ENCODE data around the gene TMEM273. TPM values are rescaled to one million over a fixed set of nuclear protein-coding genes. Genes with fewer than 3 reads are reported as not detected.

Gene TMEM273
- total RNA-seq, 2 experiments from 2014 or later: 24.4 to 25.6 TPM

DNA sequence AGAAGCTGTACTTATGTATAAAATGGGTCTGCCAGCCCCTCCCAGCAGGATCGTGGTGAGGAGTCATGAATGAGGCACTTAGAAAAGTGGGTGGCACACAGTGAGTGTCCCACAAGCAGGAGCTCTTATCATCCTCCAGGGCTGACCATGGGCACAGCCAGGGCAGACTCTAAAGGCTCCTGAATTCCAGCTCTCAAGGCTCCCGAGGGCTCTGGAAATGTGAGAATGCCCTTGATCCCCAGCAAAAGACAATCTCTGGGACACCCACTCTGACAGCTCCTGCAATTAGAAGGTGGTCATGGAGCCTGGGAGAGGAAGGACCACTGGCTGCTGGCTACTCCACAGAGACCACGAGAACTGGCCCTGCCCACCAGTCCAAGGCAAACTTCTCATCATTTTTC, 74.5 kb downstream of the TMEM273 start:
- DNase-seq: no peak
- ATAC-seq: no peak
- Mint-ChIP-seq H3K9me3 (ENCODE audit: insufficient read depth) (no peaks in the 10 kb centered on the region), H3K4me1 (ENCODE audit: low read depth) (peaks cover 8% of the 10 kb centered on the region), H3K36me3 (ENCODE audit: low read depth) (no peaks in the 10 kb centered on the region), H3K27me3 (ENCODE audit: low read depth) (peaks cover 48% of the 10 kb centered on the region), H3K27ac (no peak overlapping the region), H3K4me3 (no peak overlapping the region)
- CTCF ChIA-PET: interaction anchor here (1.1 kb wide), 1 partner anchor 457 kb away, joined by 3 read pairs; no protein-coding TSS in a partner anchor
- POLR2A ChIA-PET: no interaction called here

DNA sequence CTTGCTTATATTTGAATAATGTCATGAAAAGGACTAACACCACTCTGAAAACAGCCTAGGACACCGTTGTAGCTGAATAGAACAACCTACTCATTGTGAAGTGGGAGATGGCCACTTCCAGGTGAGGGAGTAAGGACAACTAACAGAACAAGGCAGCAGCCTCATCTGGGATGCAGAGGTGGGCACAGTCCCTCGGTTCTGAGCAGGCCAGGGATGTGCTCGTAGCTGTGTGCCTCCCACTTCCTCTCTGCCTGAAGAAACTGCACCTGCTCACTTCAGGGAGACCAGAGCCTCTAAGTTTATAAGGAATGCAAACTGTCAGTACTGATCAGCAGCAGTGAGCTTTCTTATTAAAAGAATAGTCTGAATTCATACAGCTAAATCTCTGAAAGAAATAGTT, 75.3 kb downstream of the TMEM273 start:
- no peak overlapping the region for H3K27ac Mint-ChIP-seq
- ATAC-seq: no peak
- no peaks in the 10 kb centered on the region for H3K9me3 Mint-ChIP-seq (ENCODE audit: insufficient read depth)
- H3K27me3 Mint-ChIP-seq (ENCODE audit: low read depth): peaks cover 41% of the 10 kb centered on the region
- H3K4me3 Mint-ChIP-seq: no peak overlapping the region
- ChIA-PET POLR2A (no interaction called here), CTCF (no interaction called here)
- H3K4me1 Mint-ChIP-seq (ENCODE audit: low read depth): peaks cover 8% of the 10 kb centered on the region
- H3K36me3 Mint-ChIP-seq (ENCODE audit: low read depth): no peaks in the 10 kb centered on the region
- DNase-seq: no peak

- Mint-ChIP-seq H3K36me3 (ENCODE audit: low read depth) (no peaks in the 10 kb centered on the region), H3K4me3 (no peak overlapping the region), H3K9me3 (ENCODE audit: insufficient read depth) (no peaks in the 10 kb centered on the region), H3K4me1 (ENCODE audit: low read depth) (peaks cover 8% of the 10 kb centered on the region), H3K27me3 (ENCODE audit: low read depth) (peaks cover 34% of the 10 kb centered on the region), H3K27ac (no peak overlapping the region)
- no peak for ATAC-seq
- ChIA-PET POLR2A (no interaction called here), CTCF (no interaction called here)
- no peak for DNase-seq
These were observed 76.1 kb downstream of the TMEM273 start for GRCh38 chr10:49112098-49112497.

GRCh38 chr10:49111320-49111698, 76.9 kb downstream of the TMEM273 start:
- Mint-ChIP-seq H3K27me3 (ENCODE audit: low read depth) (peaks cover 31% of the 10 kb centered on the region), H3K9me3 (ENCODE audit: insufficient read depth) (no peaks in the 10 kb centered on the region), H3K36me3 (ENCODE audit: low read depth) (no peaks in the 10 kb centered on the region), H3K27ac (no peak overlapping the region), H3K4me1 (ENCODE audit: low read depth) (peaks cover 7% of the 10 kb centered on the region), H3K4me3 (no peak overlapping the region)
- no peak for DNase-seq
- no peak for ATAC-seq
- ChIA-PET POLR2A (no interaction called here), CTCF (no interaction called here)

- no peak overlapping the region for H3K27ac Mint-ChIP-seq
- POLR2A ChIA-PET: no interaction called here
- H3K9me3 Mint-ChIP-seq (ENCODE audit: insufficient read depth): no peaks in the 10 kb centered on the region
- DNase-seq (no peak), ATAC-seq (no peak)
- no peaks in the 10 kb centered on the region for H3K36me3 Mint-ChIP-seq (ENCODE audit: low read depth)
- no peak overlapping the region for H3K4me3 Mint-ChIP-seq
- CTCF ChIA-PET: no interaction called here
- H3K4me1 Mint-ChIP-seq (ENCODE audit: low read depth): peaks cover 3% of the 10 kb centered on the region
- H3K27me3 Mint-ChIP-seq (ENCODE audit: low read depth): peaks cover 27% of the 10 kb centered on the region
These were observed 77.4 kb downstream of the TMEM273 start for GRCh38 chr10:49110684-49111319.

- POLR2A ChIA-PET: no interaction called here
These were observed 78.4 kb downstream of the TMEM273 start for GRCh38 chr10:49109669-49110340.

GRCh38 chr10:49108656-49109055, 79.5 kb downstream of the TMEM273 start:
- CTCF ChIA-PET: no interaction called here
- DNase-seq: no peak

More at GRCh38 chr10:49109669-49110340, 78.4 kb downstream of the TMEM273 start:
- H3K4me3 Mint-ChIP-seq: no peak overlapping the region
- H3K9me3 Mint-ChIP-seq (ENCODE audit: insufficient read depth): no peaks in the 10 kb centered on the region
- no peak overlapping the region for H3K27ac Mint-ChIP-seq
- ATAC-seq: no peak
- peaks cover 2% of the 10 kb centered on the region for H3K4me1 Mint-ChIP-seq (ENCODE audit: low read depth)
- no peak for DNase-seq
- CTCF ChIA-PET: no interaction called here
- peaks cover 29% of the 10 kb centered on the region for H3K27me3 Mint-ChIP-seq (ENCODE audit: low read depth)
- no peaks in the 10 kb centered on the region for H3K36me3 Mint-ChIP-seq (ENCODE audit: low read depth)

DNA sequence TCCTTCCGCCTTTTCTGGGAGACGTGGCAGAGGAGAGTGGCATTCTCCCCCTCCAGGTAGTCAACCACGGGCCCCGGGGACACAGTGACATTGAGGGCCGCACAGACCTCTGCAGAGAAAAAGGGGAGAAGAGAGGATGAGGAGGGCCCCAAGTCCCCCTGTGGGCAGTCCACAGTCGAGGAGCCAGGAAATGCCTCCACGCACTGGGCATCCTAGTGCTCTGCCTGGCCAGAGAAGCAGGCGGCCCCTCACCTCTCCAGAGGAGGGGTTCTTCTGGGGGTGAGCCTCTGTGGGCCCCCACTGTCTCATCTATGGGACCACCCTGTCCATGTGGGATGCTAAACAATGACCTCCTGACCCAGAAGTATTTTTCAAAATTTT, 80.3 kb downstream of the TMEM273 start:
- no peaks in the 10 kb centered on the region for H3K36me3 Mint-ChIP-seq (ENCODE audit: low read depth)
- H3K27ac Mint-ChIP-seq: no peak overlapping the region
- ChIA-PET POLR2A (no interaction called here), CTCF (no interaction called here)
- DNase-seq: no peak
- no peak overlapping the region for H3K4me3 Mint-ChIP-seq
- no peaks in the 10 kb centered on the region for H3K9me3 Mint-ChIP-seq (ENCODE audit: insufficient read depth)
- no peaks in the 10 kb centered on the region for H3K4me1 Mint-ChIP-seq (ENCODE audit: low read depth)
- peaks cover 22% of the 10 kb centered on the region for H3K27me3 Mint-ChIP-seq (ENCODE audit: low read depth)
- no peak for ATAC-seq

More at GRCh38 chr10:49108656-49109055, 79.5 kb downstream of the TMEM273 start:
- POLR2A ChIA-PET: no interaction called here
- Mint-ChIP-seq H3K4me1 (ENCODE audit: low read depth) (no peaks in the 10 kb centered on the region), H3K4me3 (no peak overlapping the region), H3K27me3 (ENCODE audit: low read depth) (peaks cover 26% of the 10 kb centered on the region), H3K9me3 (ENCODE audit: insufficient read depth) (no peaks in the 10 kb centered on the region), H3K27ac (no peak overlapping the region), H3K36me3 (ENCODE audit: low read depth) (no peaks in the 10 kb centered on the region)
- ATAC-seq: no peak

- no peaks in the 10 kb centered on the region for H3K9me3 Mint-ChIP-seq (ENCODE audit: insufficient read depth)
- POLR2A ChIA-PET: no interaction called here
- H3K36me3 Mint-ChIP-seq (ENCODE audit: low read depth): no peaks in the 10 kb centered on the region
These were observed 80.9 kb downstream of the TMEM273 start for GRCh38 chr10:49107111-49107886.

DNA sequence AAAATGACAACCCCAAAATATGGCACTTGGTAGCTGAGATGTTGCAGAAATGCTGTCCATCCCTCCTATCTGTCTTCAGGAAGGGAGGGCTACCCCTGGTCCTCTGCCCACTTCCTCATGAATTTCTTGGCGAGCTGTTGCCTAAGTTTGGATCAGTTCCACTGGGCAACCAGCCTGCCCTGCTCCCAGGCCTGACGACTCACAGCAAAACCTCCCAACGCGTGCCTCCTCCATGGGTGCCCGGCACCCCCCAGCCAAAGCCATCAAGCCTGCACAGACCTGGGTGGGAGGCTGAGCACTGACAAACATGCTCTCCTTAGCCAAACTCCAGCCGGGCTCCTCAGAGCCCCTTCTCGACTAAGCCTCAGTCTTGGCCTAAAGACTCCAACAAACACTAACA, 81.7 kb downstream of the TMEM273 start:
- Mint-ChIP-seq H3K4me3 (no peak overlapping the region), H3K27me3 (ENCODE audit: low read depth) (peaks cover 13% of the 10 kb centered on the region), H3K27ac (no peak overlapping the region), H3K9me3 (ENCODE audit: insufficient read depth) (no peaks in the 10 kb centered on the region), H3K36me3 (ENCODE audit: low read depth) (no peaks in the 10 kb centered on the region), H3K4me1 (ENCODE audit: low read depth) (no peaks in the 10 kb centered on the region)
- ChIA-PET POLR2A (no interaction called here), CTCF (no interaction called here)
- no peak for DNase-seq
- no peak for ATAC-seq

More at GRCh38 chr10:49107111-49107886, 80.9 kb downstream of the TMEM273 start:
- Mint-ChIP-seq H3K4me1 (ENCODE audit: low read depth) (no peaks in the 10 kb centered on the region), H3K4me3 (no peak overlapping the region), H3K27me3 (ENCODE audit: low read depth) (peaks cover 17% of the 10 kb centered on the region), H3K27ac (no peak overlapping the region)
- ATAC-seq (no peak), DNase-seq (no peak)
- CTCF ChIA-PET: no interaction called here

GRCh38 chr10:49105076-49105475, 83.1 kb downstream of the TMEM273 start:
- Mint-ChIP-seq H3K4me1 (ENCODE audit: low read depth) (no peaks in the 10 kb centered on the region), H3K36me3 (ENCODE audit: low read depth) (no peaks in the 10 kb centered on the region), H3K27me3 (ENCODE audit: low read depth) (peaks cover 14% of the 10 kb centered on the region), H3K9me3 (ENCODE audit: insufficient read depth) (no peaks in the 10 kb centered on the region), H3K4me3 (no peak overlapping the region), H3K27ac (no peak overlapping the region)
- DNase-seq (no peak), ATAC-seq (no peak)
- ChIA-PET POLR2A (no interaction called here), CTCF (no interaction called here)

Measured in activated CD8-positive, alpha-beta T cell treated with anti-CD3 and anti-CD28 coated beads, Interleukin-2, amount 10 ng/mL, durations not matched to agents 7 days and 5 days (primary cell).